ENCODE data around the gene MYZAP.

The MYZAP gene

GRCh38 chr15:57730876-57731275 is 139.2 kb downstream of the MYZAP start:
- H3K4me3 ChIP-seq (ENCODE audit: low read depth, low read length): no peak overlapping the region
- DNase-seq (ENCODE audit: low read depth): no peak
- no peak for TF ChIP-seq CTCF (conservative IDR thresholded peaks at IDR 0.05; ENCODE audit: low read depth, low read length)

- H3K4me3 ChIP-seq (ENCODE audit: low read depth, low read length): no peak overlapping the region
- TF ChIP-seq CTCF (conservative IDR thresholded peaks at IDR 0.05; ENCODE audit: low read depth, low read length): no peak
- no peak for DNase-seq (ENCODE audit: low read depth)
These were observed 139.9 kb downstream of the MYZAP start for GRCh38 chr15:57731530-57732103.

GRCh38 chr15:57732526-57733331 is 141.0 kb downstream of the MYZAP start:
- TF ChIP-seq CTCF (conservative IDR thresholded peaks at IDR 0.05; ENCODE audit: low read depth, low read length): peak; percentile 93
- DNase-seq (ENCODE audit: low read depth): peak; percentile 79
- no peak overlapping the region for H3K4me3 ChIP-seq (ENCODE audit: low read depth, low read length)

- no peak for DNase-seq (ENCODE audit: low read depth)
- no peak for TF ChIP-seq CTCF (conservative IDR thresholded peaks at IDR 0.05; ENCODE audit: low read depth, low read length)
- no peak overlapping the region for H3K4me3 ChIP-seq (ENCODE audit: low read depth, low read length)
These were observed 143.2 kb downstream of the MYZAP start for GRCh38 chr15:57734860-57735259.
